AG10803 (cell line): ENCODE results near the gene TMEM33.

Experiments used
- DNase-seq: peaks from one replicate; pipeline ENCODE4 v3.0.0; 2010; ENCODE audit warnings: low read depth
- H3K4me3 ChIP-seq: 2 replicates; pipeline ENCODE4 v1.5.1; 2011; ENCODE audit warnings: mild to moderate bottlenecking, low read length, control low read depth
- CTCF ChIP-seq: conservative IDR thresholded peaks from 2 replicates; pipeline ENCODE4 v1.5.1; 2011; ENCODE audit warnings: mild to moderate bottlenecking, low read length, control low read depth, inconsistent platforms

Gene TMEM33

GRCh38 chr4:41964401-41964800, 29.2 kb downstream of the TMEM33 start:
- H3K4me3 ChIP-seq, result no peak overlapping the region
- TF ChIP-seq CTCF, result no peak
- DNase-seq, result no peak

GRCh38 chr4:41967392-41967791, 32.2 kb downstream of the TMEM33 start:
- TF ChIP-seq CTCF, result no peak
- no peak for DNase-seq
- H3K4me3 ChIP-seq, result no peak overlapping the region

GRCh38 chr4:41969671-41970070, 34.4 kb downstream of the TMEM33 start:
- no peak overlapping the region for H3K4me3 ChIP-seq
- no peak for TF ChIP-seq CTCF
- DNase-seq, result no peak

GRCh38 chr4:41975341-41975740, 40.1 kb downstream of the TMEM33 start:
- DNase-seq, result no peak
- no peak for TF ChIP-seq CTCF
- no peak overlapping the region for H3K4me3 ChIP-seq

DNA sequence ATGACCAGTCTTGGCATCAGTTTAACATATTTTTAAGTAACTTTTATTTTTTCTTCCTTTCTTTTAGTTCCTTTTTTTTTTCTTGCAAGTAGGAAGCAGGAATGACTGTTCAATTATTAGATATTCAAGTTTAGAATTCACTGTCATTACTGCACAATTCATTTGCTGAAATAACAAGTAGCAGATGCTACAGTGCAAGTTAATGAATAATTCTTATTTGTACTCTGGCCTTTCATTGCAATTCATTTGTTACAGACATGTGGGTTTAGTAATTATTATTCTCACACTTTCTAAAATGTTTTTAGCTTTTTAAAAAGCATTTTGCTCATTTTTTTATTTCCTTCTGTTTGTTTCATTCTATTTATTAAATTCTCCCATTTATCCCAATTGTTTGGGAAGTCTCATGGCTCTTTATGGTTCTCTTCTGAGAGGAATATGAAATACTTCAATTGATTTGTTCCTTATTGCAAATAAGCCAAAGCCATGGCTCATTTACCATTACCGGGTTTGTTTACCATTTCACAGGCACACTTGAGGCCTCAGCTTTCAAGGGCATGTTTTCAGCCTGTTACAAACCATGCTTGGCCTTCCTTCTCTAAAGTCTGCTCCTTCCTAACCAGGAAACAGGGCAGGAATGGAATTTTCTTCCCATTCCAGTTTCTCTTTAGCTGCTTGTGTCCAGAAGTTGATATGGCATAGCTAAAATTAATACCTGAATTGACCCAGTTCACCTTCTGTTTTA, 41.7 kb downstream of the TMEM33 start:
- DNase-seq, result peak; percentile 0
- TF ChIP-seq CTCF, result no peak
- no peak overlapping the region for H3K4me3 ChIP-seq

GRCh38 chr4:41977709-41978108, 42.5 kb downstream of the TMEM33 start:
- TF ChIP-seq CTCF, result no peak
- DNase-seq, result peak; percentile 48
- no peak overlapping the region for H3K4me3 ChIP-seq

DNA sequence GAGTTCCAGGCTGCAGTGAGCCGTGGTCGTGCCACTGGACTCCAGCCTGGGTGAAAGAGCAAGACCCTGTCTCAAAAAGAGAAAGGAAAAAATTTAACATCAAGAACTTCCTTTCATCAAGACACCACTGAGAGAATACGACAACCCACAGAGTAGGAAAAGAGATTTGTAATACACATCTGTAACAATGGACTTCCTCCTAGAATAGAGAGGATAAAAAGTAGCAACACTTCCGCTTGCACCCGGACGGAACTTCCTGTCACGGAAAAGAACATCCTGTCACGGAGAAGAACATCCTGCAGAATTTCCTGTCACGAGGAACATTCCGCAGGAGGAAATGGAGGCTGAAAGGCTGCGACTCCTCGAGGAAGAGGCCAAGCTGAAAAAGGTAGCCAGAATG, 46.2 kb downstream of the TMEM33 start, which contains the start of gene DCAF4L1:
Gene DCAF4L1 (plus strand): TSS at position 301 of the 400 bp plus-strand sequence. CDS start 37 bp downstream, at position 338.
- no peak within 1 kb of the TSS for H3K4me3 ChIP-seq
- TF ChIP-seq CTCF, result no peak
- no peak for DNase-seq
